ENCODE results near the gene GSTCD. TPM values are rescaled to one million over a fixed set of nuclear protein-coding genes. Genes with fewer than 3 reads are reported as not detected.

GSTCD gene
- total RNA-seq, 4 donors from 2014 or later, result 9.6 to 19.5 (median 10.6) TPM

- no peak for DNase-seq
- no peaks in the 10 kb centered on the region for H3K27me3 ChIP-seq
- no peaks in the 10 kb centered on the region for H3K9me3 ChIP-seq
- no peaks in the 10 kb centered on the region for H3K36me3 ChIP-seq
- H3K4me1 ChIP-seq, result peaks cover 0 to 12% (median 0%) of the 10 kb centered on the region in 3 donors
- intact Hi-C loops (cut with DNase I), result no loop called here
- H3K4me3 ChIP-seq, result no peak overlapping the region
- WGBS, 2 donors, result 37 to 47% methylated on average over 2 of the region's 2 CpGs
- no peak overlapping the region for H3K27ac ChIP-seq
- TF ChIP-seq, protein P1, sequence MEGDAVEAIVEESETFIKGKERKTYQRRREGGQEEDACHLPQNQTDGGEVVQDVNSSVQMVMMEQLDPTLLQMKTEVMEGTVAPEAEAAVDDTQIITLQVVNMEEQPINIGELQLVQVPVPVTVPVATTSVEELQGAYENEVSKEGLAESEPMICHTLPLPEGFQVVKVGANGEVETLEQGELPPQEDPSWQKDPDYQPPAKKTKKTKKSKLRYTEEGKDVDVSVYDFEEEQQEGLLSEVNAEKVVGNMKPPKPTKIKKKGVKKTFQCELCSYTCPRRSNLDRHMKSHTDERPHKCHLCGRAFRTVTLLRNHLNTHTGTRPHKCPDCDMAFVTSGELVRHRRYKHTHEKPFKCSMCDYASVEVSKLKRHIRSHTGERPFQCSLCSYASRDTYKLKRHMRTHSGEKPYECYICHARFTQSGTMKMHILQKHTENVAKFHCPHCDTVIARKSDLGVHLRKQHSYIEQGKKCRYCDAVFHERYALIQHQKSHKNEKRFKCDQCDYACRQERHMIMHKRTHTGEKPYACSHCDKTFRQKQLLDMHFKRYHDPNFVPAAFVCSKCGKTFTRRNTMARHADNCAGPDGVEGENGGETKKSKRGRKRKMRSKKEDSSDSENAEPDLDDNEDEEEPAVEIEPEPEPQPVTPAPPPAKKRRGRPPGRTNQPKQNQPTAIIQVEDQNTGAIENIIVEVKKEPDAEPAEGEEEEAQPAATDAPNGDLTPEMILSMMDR (IDR thresholded peaks at IDR 0.05), result no peak
- no peak for TF ChIP-seq POLR2A (IDR thresholded peaks at IDR 0.05)
Observed at GRCh38 chr4:105878668-105879067, 170.1 kb downstream of the GSTCD start.

DNA sequence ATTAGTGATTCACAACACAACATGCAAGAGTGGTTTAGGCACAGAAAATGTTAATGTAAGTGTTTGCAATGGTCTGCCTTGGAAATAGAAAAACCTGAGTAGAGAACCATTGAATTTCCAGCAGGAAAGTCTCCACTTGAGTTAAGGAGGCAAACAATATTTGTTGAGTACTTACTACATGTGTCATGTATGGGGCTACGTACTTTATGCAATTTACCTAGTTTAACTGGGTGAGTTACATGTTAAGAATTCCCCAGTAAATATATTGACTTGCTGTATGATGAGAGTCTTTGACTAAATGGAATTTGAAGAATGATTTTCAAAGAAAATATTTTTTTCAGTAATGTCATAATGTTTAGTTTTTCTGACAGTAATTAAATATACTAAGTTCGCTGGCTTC is 178.9 kb downstream of the GSTCD start:
- Histone ChIP-seq H3K27me3 (no peaks in the 10 kb centered on the region), H3K4me3 (no peak overlapping the region), H3K36me3 (no peaks in the 10 kb centered on the region), H3K9me3 (no peaks in the 10 kb centered on the region), H3K4me1 (no peaks in the 10 kb centered on the region), H3K27ac (no peak overlapping the region)
- TF ChIP-seq, protein P1 (IDR thresholded peaks at IDR 0.05), result no peak
- TF ChIP-seq POLR2A (IDR thresholded peaks at IDR 0.05), result no peak
- intact Hi-C loops (cut with DNase I), result no loop called here
- 58 to 78% methylated on average over 2 of the region's 2 CpGs for WGBS, 2 donors
- DNase-seq, result no peak

DNA sequence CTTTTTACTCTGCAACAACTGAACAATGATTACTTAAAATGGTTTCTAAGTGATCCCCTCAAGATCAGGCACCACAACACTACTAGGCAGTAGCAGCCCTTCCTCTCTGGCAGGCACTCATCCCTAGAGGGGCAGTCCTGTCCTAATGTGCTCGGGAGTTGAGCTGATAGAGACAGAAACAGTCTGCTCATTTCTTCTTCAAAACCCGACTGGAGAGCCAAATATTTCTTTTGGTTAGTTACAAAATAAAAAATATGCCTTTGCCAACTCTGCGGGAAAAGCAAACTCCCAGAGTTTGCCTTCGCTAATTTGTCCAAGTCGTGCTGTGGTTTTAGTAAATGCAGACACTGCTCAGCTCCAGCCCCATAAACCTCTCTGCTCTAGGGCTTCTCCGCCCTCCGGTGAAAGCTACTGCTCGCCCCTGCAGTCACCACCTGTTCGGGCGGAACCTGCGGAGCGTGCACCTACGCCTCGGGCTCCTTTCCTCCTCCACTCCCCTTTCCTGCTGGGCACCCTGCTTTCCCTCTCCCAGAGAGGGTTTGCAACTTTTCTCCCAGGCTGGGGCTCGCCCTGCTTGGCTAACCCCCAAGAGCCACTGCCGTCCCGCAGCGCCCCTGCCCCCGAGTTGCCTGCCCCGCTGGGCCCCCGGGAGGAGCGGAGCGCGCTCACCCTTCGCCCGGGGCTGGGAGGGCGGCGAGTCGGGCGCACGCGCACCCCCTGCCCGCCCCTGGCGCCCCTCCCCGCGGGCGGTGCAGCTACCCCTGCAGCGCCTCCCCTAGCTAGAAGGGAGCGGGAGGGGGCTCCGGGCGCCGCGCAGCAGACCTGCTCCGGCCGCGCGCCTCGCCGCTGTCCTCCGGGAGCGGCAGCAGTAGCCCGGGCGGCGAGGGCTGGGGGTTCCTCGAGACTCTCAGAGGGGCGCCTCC is 186.3 kb downstream of the GSTCD start, which contains the start of gene NPNT:
NPNT (plus strand) TSS at position 812 of the 923 bp plus-strand sequence. CDS start 182 bp downstream, outside the sequence.
- peaks cover 0 to 42% (median 4%) of the 10 kb centered on the region in 3 donors for H3K4me1 ChIP-seq
- 0 to 2% methylated on average over 14 to 16 of the region's 56 CpGs for WGBS, 2 donors
- no peaks in the 10 kb centered on the region for H3K36me3 ChIP-seq
- peaks cover 0 to 19% (median 0%) of the 10 kb centered on the region in 4 donors for H3K27me3 ChIP-seq
- intact Hi-C loops (cut with DNase I), result no loop called here
- no peak for TF ChIP-seq POLR2A (IDR thresholded peaks at IDR 0.05)
- H3K9me3 ChIP-seq, result no peaks in the 10 kb centered on the region
- H3K27ac ChIP-seq, result peak within 1 kb of the TSS; percentile 79 to 82 (median 80)
- DNase-seq, result no peak
- peak within 1 kb of the TSS; percentile 57 to 78 (median 71) for H3K4me3 ChIP-seq

- 0 to 3% methylated on average over 1 to 7 of the region's 84 CpGs for WGBS, 2 donors
- TF ChIP-seq, protein P1 (IDR thresholded peaks at IDR 0.05), result peak in 1 of 6 experiments; percentile 41
- TF ChIP-seq POLR2A (IDR thresholded peaks at IDR 0.05), result no peak
- Histone ChIP-seq H3K27me3 (peaks cover 0 to 19% (median 0%) of the 10 kb centered on the region in 4 donors), H3K4me3 (peak overlapping the region; percentile 57 to 78 (median 71)), H3K27ac (peak overlapping the region; percentile 79 to 82 (median 80)), H3K4me1 (peaks cover 0 to 42% (median 4%) of the 10 kb centered on the region in 3 donors), H3K36me3 (no peaks in the 10 kb centered on the region), H3K9me3 (no peaks in the 10 kb centered on the region)
- intact Hi-C loops (cut with DNase I), result no loop called here
- DNase-seq, result no peak
Observed at GRCh38 chr4:105895583-105896460, 187.2 kb downstream of the GSTCD start.

DNA sequence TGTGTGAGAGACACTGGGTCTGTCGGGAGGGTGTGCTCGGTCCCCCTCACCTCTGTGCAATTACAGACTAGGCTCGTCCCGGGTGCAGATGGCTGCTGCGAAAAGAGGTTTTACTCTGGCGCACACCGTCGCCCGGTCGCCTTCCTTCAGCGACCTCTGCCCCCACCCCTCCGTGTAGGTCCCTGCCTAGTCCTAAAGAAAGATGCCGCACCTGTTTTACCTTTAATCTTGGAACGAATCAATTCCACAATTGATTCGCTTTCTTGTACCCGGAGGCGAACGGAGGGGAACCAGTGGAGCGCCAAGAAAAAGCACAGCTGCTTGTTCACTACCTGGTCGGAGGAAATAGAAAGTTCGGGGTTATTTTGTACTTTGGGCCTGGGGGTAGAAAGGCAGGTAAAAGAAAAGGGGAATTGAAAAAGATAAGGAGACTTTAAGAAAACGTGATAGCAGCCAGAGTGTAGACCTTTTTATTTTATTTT is 187.9 kb downstream of the GSTCD start:
- Histone ChIP-seq H3K9me3 (no peaks in the 10 kb centered on the region), H3K36me3 (no peaks in the 10 kb centered on the region), H3K4me3 (peak overlapping the region; percentile 57 to 78 (median 71)), H3K27me3 (peaks cover 0 to 19% (median 0%) of the 10 kb centered on the region in 4 donors), H3K4me1 (peaks cover 0 to 42% (median 4%) of the 10 kb centered on the region in 3 donors), H3K27ac (peak overlapping the region; percentile 79 to 82 (median 80))
- intact Hi-C loops (cut with DNase I), result no loop called here
- no peak for DNase-seq
- TF ChIP-seq POLR2A (IDR thresholded peaks at IDR 0.05), result no peak
- 3 to 4% methylated on average over 10 to 20 of the region's 22 CpGs for WGBS, 2 donors

Other genes with a start within 250 kb of the GSTCD start
- gene PPA2, start 234.7 kb upstream of the GSTCD start, total RNA-seq, result 100 to 1,000 TPM in 1 of 4 donors, 10 to 100 TPM in 3; 87.3 to 121 (median 87.9) TPM
- gene ARHGEF38, start 156.2 kb upstream of the GSTCD start, total RNA-seq, result under 1 TPM in 2 of 4 donors, not detected in 2; 0.13 to 0.29 TPM
- 10 to 100 TPM; 11.6 to 24.0 (median 15.9) TPM for gene INTS12, start 95 bp upstream of the GSTCD start, total RNA-seq
- gene NPNT, start 186.7 kb downstream of the GSTCD start, total RNA-seq, result 10 to 100 TPM in 3 of 4 donors, 1 to 10 TPM in 1; 7.5 to 17.2 (median 15.7) TPM